ENCODE measurements around the gene AP2A2.
A peak's percentile ranks its signal among the peaks of the same experiment; 100 is the strongest.

AP2A2 gene

DNA sequence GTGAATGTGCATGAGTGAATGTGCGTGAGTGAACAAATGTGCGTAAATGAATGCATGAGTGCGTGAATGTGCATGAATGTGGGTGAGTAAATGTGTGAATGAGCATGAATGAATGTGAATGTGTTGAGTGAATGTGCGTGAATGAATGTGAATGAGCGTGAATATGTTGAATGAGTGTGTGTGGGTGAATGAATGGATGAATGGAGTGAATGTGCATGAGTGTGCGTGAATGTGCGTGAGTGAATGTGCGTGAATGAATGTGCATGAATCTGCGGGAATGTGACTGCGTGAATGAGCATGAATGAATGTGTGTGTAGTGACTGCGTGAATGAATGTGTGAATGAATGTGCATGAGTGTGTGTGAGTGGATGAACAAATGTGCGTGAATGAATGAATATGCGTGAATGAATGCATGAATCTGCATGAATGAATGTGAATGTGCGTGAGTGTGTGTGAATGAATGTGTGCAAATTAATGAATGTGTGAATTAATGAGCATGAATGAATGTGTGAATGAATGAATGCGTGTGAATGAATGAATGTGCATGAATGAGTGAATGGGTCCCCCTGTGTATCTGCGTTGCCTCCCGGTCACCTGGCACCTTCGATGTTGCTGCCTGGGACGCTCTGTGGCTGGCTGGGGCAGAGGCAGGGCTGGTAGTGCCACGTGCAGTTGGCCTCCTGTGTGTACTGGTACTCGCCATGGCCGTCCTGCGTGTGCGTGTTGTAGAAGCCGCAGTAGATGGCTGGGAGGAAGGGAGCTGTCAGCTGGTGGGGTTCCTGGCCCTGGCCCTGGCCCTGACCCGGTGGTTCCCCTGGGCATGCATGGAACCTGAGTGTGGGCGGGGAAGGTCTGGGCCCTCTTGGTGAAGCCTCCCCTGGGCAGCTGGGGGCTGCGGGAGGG lies 97.5 kb downstream of the AP2A2 start:
- H3K4me3 ChIP-seq (ENCODE audit: low read length in 2 of 2): no peak overlapping the region
- H3K79me1 ChIP-seq (ENCODE audit: low read depth, low read length): peaks cover 2% of the 10 kb centered on the region
- peaks cover 0 to 10% of the 10 kb centered on the region in 2 donors for H3K4me1 ChIP-seq (ENCODE audit: control insufficient read depth in 2 of 2, insufficient read depth in 1 of 2, low read depth in 1 of 2, low read length in 2 of 2)
- peak overlapping the region; percentile 42 for H3K14ac ChIP-seq (ENCODE audit: low read length)
- H3K9me3 ChIP-seq (replicated peaks in 1 of 2; ENCODE audit: control insufficient read depth in 2 of 2, insufficient read depth in 1 of 2, low read depth in 1 of 2, low read length in 2 of 2): no peaks in the 10 kb centered on the region
- WGBS, 2 donors (ENCODE audit: extremely low coverage in 2 of 2, insufficient read length in 2 of 2, insufficient replicate concordance in 1 of 2): 100% methylated on average over 3 to 13 of the region's 28 CpGs
- H2BK5ac ChIP-seq (ENCODE audit: low read length): peak overlapping the region; percentile 24
- no peak overlapping the region for H2AK5ac ChIP-seq (ENCODE audit: low read depth, low read length)
- H3K27ac ChIP-seq (replicated peaks; ENCODE audit: low read length): no peak overlapping the region
- peak overlapping the region; percentile 52 for H4K8ac ChIP-seq (ENCODE audit: low read depth, low read length)
- peaks cover 0 to 4% of the 10 kb centered on the region in 2 donors for H3K36me3 ChIP-seq (replicated peaks in 1 of 2; ENCODE audit: control insufficient read depth in 2 of 2, insufficient read depth in 2 of 2, low read length in 2 of 2)
- DNase-seq (ENCODE audit: low spot score): no peak
- no peak overlapping the region for H3K4me2 ChIP-seq (ENCODE audit: insufficient read depth, low read length, poor library complexity, severe bottlenecking)
- no peak overlapping the region for H3K9ac ChIP-seq (ENCODE audit: low read depth, low read length, poor library complexity)
- no peak overlapping the region for H3K4ac ChIP-seq (ENCODE audit: low read length)
- peak overlapping the region; percentile 21 for H3K18ac ChIP-seq (ENCODE audit: low read length)
- no peak overlapping the region for H2BK12ac ChIP-seq (ENCODE audit: low read length)
- no peak overlapping the region for H4K91ac ChIP-seq (ENCODE audit: low read depth, low read length, poor library complexity)
- H3K23ac ChIP-seq (ENCODE audit: low read depth, low read length, poor library complexity): no peak overlapping the region
- H2BK15ac ChIP-seq (ENCODE audit: low read length): no peak overlapping the region
- no peak overlapping the region for H2BK120ac ChIP-seq (ENCODE audit: low read depth, low read length)
- no peak overlapping the region for H2AFZ ChIP-seq (ENCODE audit: low read length)
- no peaks in the 10 kb centered on the region for H3K27me3 ChIP-seq (ENCODE audit: control insufficient read depth in 3 of 3, insufficient read depth in 3 of 3, low read depth in 1 of 3, low read length in 3 of 3)

DNA sequence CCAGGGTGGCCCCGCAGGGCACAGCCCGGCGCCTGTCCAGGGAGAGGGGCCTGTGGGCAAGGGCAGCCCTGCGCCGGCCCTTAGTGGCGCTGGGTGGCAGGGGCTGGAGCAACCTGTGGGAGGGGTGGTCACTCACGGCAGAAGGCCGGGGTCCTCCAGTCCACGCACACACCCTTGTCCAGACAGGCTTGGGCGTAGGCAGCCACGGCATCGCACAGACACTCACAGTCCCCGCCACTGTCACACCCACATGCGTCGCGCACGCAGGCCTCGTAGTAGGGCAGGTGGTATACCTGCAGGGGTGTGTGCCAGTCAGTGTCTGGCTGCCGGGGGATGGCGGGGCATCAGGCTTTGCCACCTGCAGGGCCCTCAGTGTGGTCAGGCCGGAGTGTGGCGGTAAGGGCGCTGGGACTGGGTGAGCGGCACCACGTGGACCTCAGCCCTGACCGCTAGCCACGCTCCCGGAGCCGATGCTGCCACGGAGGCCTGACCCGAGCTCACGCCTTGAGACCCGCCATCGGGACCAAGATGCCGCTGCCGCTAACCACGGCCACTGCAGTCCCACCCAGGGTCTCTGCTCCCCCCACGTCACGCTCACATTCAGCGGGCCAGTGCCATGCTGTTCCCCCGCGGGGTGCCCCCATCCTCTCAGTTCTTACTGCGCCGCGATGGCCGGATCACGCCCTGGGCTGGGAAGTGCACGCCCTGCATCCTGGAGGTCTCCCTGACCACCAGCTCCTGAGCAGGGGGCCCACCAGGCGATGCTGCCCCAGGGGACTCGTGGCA lies 98.3 kb downstream of the AP2A2 start:
- H3K9ac ChIP-seq (ENCODE audit: low read depth, low read length, poor library complexity): peak overlapping the region; percentile 77
- H3K4me1 ChIP-seq (ENCODE audit: control insufficient read depth in 2 of 2, insufficient read depth in 1 of 2, low read depth in 1 of 2, low read length in 2 of 2): peaks cover 0 to 1% of the 10 kb centered on the region in 2 donors
- peaks cover 2% of the 10 kb centered on the region for H3K79me1 ChIP-seq (ENCODE audit: low read depth, low read length)
- no peak overlapping the region for H4K8ac ChIP-seq (ENCODE audit: low read depth, low read length)
- H2BK15ac ChIP-seq (ENCODE audit: low read length): no peak overlapping the region
- no peak overlapping the region for H2AFZ ChIP-seq (ENCODE audit: low read length)
- no peak overlapping the region for H3K4ac ChIP-seq (ENCODE audit: low read length)
- no peak overlapping the region for H2BK12ac ChIP-seq (ENCODE audit: low read length)
- no peaks in the 10 kb centered on the region for H3K27me3 ChIP-seq (ENCODE audit: control insufficient read depth in 3 of 3, insufficient read depth in 3 of 3, low read depth in 1 of 3, low read length in 3 of 3)
- no peak for DNase-seq (ENCODE audit: low spot score)
- no peak overlapping the region for H3K4me2 ChIP-seq (ENCODE audit: insufficient read depth, low read length, poor library complexity, severe bottlenecking)
- peaks cover 0 to 4% of the 10 kb centered on the region in 2 donors for H3K36me3 ChIP-seq (replicated peaks in 1 of 2; ENCODE audit: control insufficient read depth in 2 of 2, insufficient read depth in 2 of 2, low read length in 2 of 2)
- peak overlapping the region; percentile 20 for H3K23ac ChIP-seq (ENCODE audit: low read depth, low read length, poor library complexity)
- WGBS, 2 donors (ENCODE audit: extremely low coverage in 2 of 2, insufficient read length in 2 of 2, insufficient replicate concordance in 1 of 2): no CpG with 5 or more reads among the region's 50 CpGs
- peak overlapping the region; percentile 24 for H2BK5ac ChIP-seq (ENCODE audit: low read length)
- H2BK120ac ChIP-seq (ENCODE audit: low read depth, low read length): no peak overlapping the region
- H2AK5ac ChIP-seq (ENCODE audit: low read depth, low read length): peak overlapping the region; percentile 81
- no peaks in the 10 kb centered on the region for H3K9me3 ChIP-seq (replicated peaks in 1 of 2; ENCODE audit: control insufficient read depth in 2 of 2, insufficient read depth in 1 of 2, low read depth in 1 of 2, low read length in 2 of 2)
- H3K27ac ChIP-seq (replicated peaks; ENCODE audit: low read length): no peak overlapping the region
- no peak overlapping the region for H3K4me3 ChIP-seq (ENCODE audit: low read length in 2 of 2)
- H3K14ac ChIP-seq (ENCODE audit: low read length): peak overlapping the region; percentile 42
- no peak overlapping the region for H4K91ac ChIP-seq (ENCODE audit: low read depth, low read length, poor library complexity)
- H3K18ac ChIP-seq (ENCODE audit: low read length): peak overlapping the region; percentile 80

DNA sequence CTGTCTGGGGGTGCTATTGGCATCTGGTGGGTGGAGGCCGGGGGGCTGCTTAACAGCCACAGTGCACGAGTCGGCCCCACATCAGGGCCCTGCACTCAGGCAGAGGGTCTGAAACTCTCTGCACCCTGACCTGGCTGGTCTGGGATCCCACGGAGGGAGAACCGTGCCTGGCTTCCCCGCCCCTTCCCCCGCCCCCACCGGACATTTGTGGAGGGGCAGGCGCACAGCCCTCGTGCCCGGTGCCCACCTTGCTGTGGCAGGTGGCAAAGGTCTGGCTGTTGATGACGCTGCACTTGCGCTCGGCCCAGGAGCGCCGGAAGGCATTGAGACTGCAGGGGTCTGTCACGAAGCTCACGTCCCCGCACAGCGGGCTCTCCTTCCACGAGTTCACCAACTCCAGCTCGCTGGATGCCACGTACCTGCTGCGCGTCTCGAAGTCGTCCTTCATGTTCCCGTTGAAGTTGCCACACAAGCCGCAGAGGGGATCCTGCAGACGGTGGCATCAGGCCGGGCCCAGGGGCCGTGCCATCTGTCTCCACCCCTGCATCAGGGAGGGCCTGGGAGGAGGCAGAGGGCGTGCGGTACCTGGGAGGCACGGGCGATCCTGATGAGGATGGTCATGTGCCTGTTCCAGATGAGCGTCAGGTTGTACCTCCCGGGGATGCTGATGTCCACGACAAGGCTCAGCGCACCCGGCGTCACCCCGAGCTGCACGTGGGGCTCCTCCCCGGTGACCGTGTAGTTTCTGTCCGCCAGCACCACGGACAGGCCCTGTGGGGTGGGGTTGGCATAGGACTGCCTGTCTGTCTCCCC lies 99.1 kb downstream of the AP2A2 start:
- Histone ChIP-seq H2AK5ac (ENCODE audit: low read depth, low read length) (no peak overlapping the region), H2BK5ac (ENCODE audit: low read length) (no peak overlapping the region), H3K23ac (ENCODE audit: low read depth, low read length, poor library complexity) (no peak overlapping the region), H3K18ac (ENCODE audit: low read length) (peak overlapping the region; percentile 80), H2BK12ac (ENCODE audit: low read length) (no peak overlapping the region), H2BK120ac (ENCODE audit: low read depth, low read length) (no peak overlapping the region), H4K8ac (ENCODE audit: low read depth, low read length) (no peak overlapping the region), H3K4me1 (ENCODE audit: control insufficient read depth in 2 of 2, insufficient read depth in 1 of 2, low read depth in 1 of 2, low read length in 2 of 2) (no peaks in the 10 kb centered on the region), H2BK15ac (ENCODE audit: low read length) (no peak overlapping the region), H3K27me3 (ENCODE audit: control insufficient read depth in 3 of 3, insufficient read depth in 3 of 3, low read depth in 1 of 3, low read length in 3 of 3) (no peaks in the 10 kb centered on the region), H4K91ac (ENCODE audit: low read depth, low read length, poor library complexity) (no peak overlapping the region), H3K36me3 (replicated peaks in 1 of 2; ENCODE audit: control insufficient read depth in 2 of 2, insufficient read depth in 2 of 2, low read length in 2 of 2) (peaks cover 0 to 4% of the 10 kb centered on the region in 2 donors), H2AFZ (ENCODE audit: low read length) (no peak overlapping the region), H3K4me3 (ENCODE audit: low read length in 2 of 2) (no peak overlapping the region), H3K4ac (ENCODE audit: low read length) (no peak overlapping the region), H3K14ac (ENCODE audit: low read length) (peak overlapping the region; percentile 8), H3K27ac (replicated peaks; ENCODE audit: low read length) (no peak overlapping the region), H3K79me1 (ENCODE audit: low read depth, low read length) (peaks cover 2% of the 10 kb centered on the region), H3K9ac (ENCODE audit: low read depth, low read length, poor library complexity) (peak overlapping the region; percentile 21), H3K4me2 (ENCODE audit: insufficient read depth, low read length, poor library complexity, severe bottlenecking) (no peak overlapping the region), H3K9me3 (replicated peaks in 1 of 2; ENCODE audit: control insufficient read depth in 2 of 2, insufficient read depth in 1 of 2, low read depth in 1 of 2, low read length in 2 of 2) (no peaks in the 10 kb centered on the region)
- DNase-seq (ENCODE audit: low spot score): no peak
- no CpG with 5 or more reads among the region's 48 CpGs for WGBS, 2 donors (ENCODE audit: extremely low coverage in 2 of 2, insufficient read length in 2 of 2, insufficient replicate concordance in 1 of 2)
